EL (cell line): ENCODE results near the gene GTF3C5.
A peak's percentile ranks its signal among the peaks of the same experiment; 100 is the strongest.
"Not testable (repeated sequence)": the region's sequence is repeated elsewhere in the genome, so short reads cannot be mapped to it uniquely, and the experiment has no call there.

Experiments used
- DNase-seq: peaks from one replicate; pipeline ENCODE4 v3.0.0-alpha.2; 2016

GTF3C5 gene

GRCh38 chr9:132997591-132997990 lies 33.2 kb upstream of the GTF3C5 start:
- DNase-seq = peak; percentile 55

- DNase-seq = not testable (repeated sequence)
Observed at GRCh38 chr9:132998221-132998620, 32.6 kb upstream of the GTF3C5 start.

GRCh38 chr9:132998831-132999635 lies 31.8 kb upstream of the GTF3C5 start:
- DNase-seq = no peak

GRCh38 chr9:133002147-133003070 lies 28.4 kb upstream of the GTF3C5 start:
- DNase-seq = no peak

GRCh38 chr9:133003071-133003461 lies 27.7 kb upstream of the GTF3C5 start:
- DNase-seq = no peak

- DNase-seq = no peak
Observed at GRCh38 chr9:133003671-133004090, 27.1 kb upstream of the GTF3C5 start.

GRCh38 chr9:133004091-133004998 lies 26.5 kb upstream of the GTF3C5 start:
- no peak for DNase-seq

GRCh38 chr9:133004999-133005760 lies 25.6 kb upstream of the GTF3C5 start:
- no peak for DNase-seq

GRCh38 chr9:133005957-133006356 lies 24.8 kb upstream of the GTF3C5 start:
- no peak for DNase-seq

GRCh38 chr9:133006731-133007352 lies 24.0 kb upstream of the GTF3C5 start:
- DNase-seq = no peak

GRCh38 chr9:133008406-133008805 lies 22.4 kb upstream of the GTF3C5 start:
- DNase-seq = no peak

- DNase-seq = no peak
Observed at GRCh38 chr9:133008824-133009223, 22.0 kb upstream of the GTF3C5 start.

GRCh38 chr9:133009906-133010582 lies 20.8 kb upstream of the GTF3C5 start:
- DNase-seq = no peak

GRCh38 chr9:133014696-133015095 lies 16.1 kb upstream of the GTF3C5 start:
- no peak for DNase-seq

GRCh38 chr9:133023117-133023890 lies 7.5 kb upstream of the GTF3C5 start:
- DNase-seq = no peak

GRCh38 chr9:133026426-133026825 lies 4.4 kb upstream of the GTF3C5 start:
- DNase-seq = no peak

GRCh38 chr9:133027134-133027533 lies 3.7 kb upstream of the GTF3C5 start:
- DNase-seq = no peak

- DNase-seq = no peak
Observed at GRCh38 chr9:133028221-133028620, 2.6 kb upstream of the GTF3C5 start.

- DNase-seq = no peak
Observed at GRCh38 chr9:133029994-133030316, 842 bp upstream of the GTF3C5 start.

- DNase-seq = no peak
Observed at GRCh38 chr9:133031130-133031422, 279 bp downstream of the GTF3C5 start.
